Loucy (cell line): ENCODE results near the gene CAV3.

Experiments used
- CTCF ChIP-seq: fragments of 200-600 bp; sonication (generic); conservative IDR thresholded peaks from 2 replicates; pipeline ENCODE4 v1.5.1; 2014; ENCODE audit warnings: mild to moderate bottlenecking, antibody characterized with exemption, low read length
- EZH2phosphoT487 ChIP-seq: fragments of 200-600 bp; IDR thresholded peaks from 2 replicates; pipeline ENCODE4 v1.6.1; 2018; ENCODE audit warnings: antibody characterized with exemption, mild to moderate bottlenecking, moderate library complexity, borderline replicate concordance

- no peak for TF ChIP-seq CTCF
- TF ChIP-seq EZH2phosphoT487, result no peak
These were observed 26.5 kb downstream of the CAV3 start for GRCh38 chr3:8760091-8760490.
